ENCODE data around the gene MEI4. TPM values are rescaled to one million over a fixed set of nuclear protein-coding genes. Genes with fewer than 3 reads are reported as not detected.
"Not testable (repeated sequence)": the region's sequence is repeated elsewhere in the genome, so short reads cannot be mapped to it uniquely, and the experiment has no call there.

The MEI4 gene
- total RNA-seq, 6 experiments from 2014 or later, result not detected

DNA sequence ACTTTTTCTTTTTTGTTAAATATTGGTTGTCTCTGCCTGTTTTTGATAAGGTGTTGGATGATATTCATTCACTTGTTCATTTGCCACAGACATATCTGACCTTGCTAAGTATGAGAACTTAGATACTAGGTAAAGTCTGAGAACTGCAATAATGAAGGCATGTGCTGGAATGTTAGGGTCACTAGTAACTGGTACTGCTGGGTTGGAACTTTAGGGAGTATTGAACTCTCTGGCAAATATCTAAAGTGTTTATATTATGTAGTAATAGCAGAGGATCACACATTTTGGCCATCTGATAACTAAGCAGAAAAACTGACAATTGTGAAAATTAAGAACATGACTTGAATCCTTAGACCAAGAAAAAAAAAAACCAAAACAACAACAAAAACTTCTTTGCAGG is 162.7 kb downstream of the MEI4 start:
- Mint-ChIP-seq H3K27ac (no peak overlapping the region), H3K9me3 (peaks cover 20% of the 10 kb centered on the region), H3K4me3 (no peak overlapping the region), H3K36me3 (ENCODE audit: low read depth) (no peaks in the 10 kb centered on the region), H3K4me1 (ENCODE audit: low read depth) (no peaks in the 10 kb centered on the region), H3K27me3 (ENCODE audit: insufficient read depth) (no peaks in the 10 kb centered on the region)
- DNase-seq, result no peak
- TF ChIP-seq, protein P1, sequence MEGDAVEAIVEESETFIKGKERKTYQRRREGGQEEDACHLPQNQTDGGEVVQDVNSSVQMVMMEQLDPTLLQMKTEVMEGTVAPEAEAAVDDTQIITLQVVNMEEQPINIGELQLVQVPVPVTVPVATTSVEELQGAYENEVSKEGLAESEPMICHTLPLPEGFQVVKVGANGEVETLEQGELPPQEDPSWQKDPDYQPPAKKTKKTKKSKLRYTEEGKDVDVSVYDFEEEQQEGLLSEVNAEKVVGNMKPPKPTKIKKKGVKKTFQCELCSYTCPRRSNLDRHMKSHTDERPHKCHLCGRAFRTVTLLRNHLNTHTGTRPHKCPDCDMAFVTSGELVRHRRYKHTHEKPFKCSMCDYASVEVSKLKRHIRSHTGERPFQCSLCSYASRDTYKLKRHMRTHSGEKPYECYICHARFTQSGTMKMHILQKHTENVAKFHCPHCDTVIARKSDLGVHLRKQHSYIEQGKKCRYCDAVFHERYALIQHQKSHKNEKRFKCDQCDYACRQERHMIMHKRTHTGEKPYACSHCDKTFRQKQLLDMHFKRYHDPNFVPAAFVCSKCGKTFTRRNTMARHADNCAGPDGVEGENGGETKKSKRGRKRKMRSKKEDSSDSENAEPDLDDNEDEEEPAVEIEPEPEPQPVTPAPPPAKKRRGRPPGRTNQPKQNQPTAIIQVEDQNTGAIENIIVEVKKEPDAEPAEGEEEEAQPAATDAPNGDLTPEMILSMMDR (IDR thresholded peaks at IDR 0.05), result no peak

DNA sequence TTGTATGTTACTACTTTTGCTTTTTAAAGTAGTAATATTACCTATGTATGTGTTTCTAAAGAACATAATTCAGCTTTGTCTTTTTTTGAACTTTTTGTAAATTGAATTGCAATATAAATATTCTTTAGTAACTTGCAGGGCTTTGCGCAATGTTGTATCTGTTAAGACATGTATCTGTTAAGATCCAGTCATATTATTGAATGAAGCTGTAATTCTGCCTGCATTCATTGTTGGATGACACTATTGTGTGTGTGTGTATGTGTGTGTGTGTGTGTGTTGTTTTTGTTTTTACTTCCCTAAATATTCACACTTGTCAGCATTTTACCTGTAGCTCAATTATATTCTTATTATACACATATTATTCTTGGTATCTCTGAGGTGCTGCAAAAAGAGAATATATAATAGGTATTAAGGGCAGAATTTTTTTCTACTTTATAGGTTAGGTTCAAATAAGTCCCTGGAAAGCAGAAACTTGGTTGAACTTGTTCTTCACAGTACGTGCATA is 164.0 kb downstream of the MEI4 start:
- no peak overlapping the region for H3K27ac Mint-ChIP-seq
- H3K4me1 Mint-ChIP-seq (ENCODE audit: low read depth), result no peaks in the 10 kb centered on the region
- TF ChIP-seq, protein P1 (IDR thresholded peaks at IDR 0.05), result no peak
- no peaks in the 10 kb centered on the region for H3K36me3 Mint-ChIP-seq (ENCODE audit: low read depth)
- DNase-seq, result no peak
- no peak overlapping the region for H3K4me3 Mint-ChIP-seq
- H3K27me3 Mint-ChIP-seq (ENCODE audit: insufficient read depth), result no peaks in the 10 kb centered on the region
- peaks cover 23% of the 10 kb centered on the region for H3K9me3 Mint-ChIP-seq

DNA sequence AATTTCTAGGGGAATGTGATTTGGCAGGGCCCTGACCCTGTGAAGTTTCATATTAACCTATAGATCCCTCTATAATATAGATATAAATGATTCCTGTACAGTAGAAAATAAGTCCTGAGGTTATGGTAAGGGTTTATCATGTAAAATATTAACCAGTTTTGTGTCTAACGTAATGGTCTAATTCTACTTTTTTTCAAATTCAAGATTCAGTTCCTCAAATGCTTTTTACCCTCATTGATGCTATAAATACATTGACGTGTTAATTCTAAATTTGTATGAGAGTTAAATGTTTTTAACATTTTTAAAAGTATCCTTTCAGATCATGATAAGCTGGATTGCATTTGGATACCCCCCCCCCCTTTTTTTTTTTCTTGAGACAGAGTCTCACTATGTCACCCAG is 169.4 kb downstream of the MEI4 start:
- H3K4me3 Mint-ChIP-seq, result no peak overlapping the region
- TF ChIP-seq, protein P1 (IDR thresholded peaks at IDR 0.05), result no peak
- no peaks in the 10 kb centered on the region for H3K36me3 Mint-ChIP-seq (ENCODE audit: low read depth)
- H3K27ac Mint-ChIP-seq, result no peak overlapping the region
- no peaks in the 10 kb centered on the region for H3K4me1 Mint-ChIP-seq (ENCODE audit: low read depth)
- peaks cover 6% of the 10 kb centered on the region for H3K9me3 Mint-ChIP-seq
- no peaks in the 10 kb centered on the region for H3K27me3 Mint-ChIP-seq (ENCODE audit: insufficient read depth)
- DNase-seq, result no peak

DNA sequence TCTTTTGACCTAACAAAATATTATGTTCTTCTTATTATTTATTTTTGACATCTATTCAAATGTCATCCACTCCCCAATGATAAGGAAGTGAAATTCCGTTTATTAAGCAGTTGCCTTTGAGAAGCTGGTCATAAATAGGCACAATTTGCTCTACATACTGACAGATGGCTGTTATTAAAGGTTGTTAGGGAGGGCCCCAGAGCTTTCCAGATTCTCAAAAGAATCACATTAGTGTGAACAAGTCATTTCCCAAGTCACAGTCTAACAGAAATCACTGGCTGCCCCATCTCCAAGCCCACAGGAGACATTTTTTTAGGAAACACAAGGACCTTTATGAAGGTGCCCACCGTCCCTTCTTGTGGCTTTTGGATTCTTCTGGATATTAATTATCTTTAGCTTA is 172.4 kb downstream of the MEI4 start:
- TF ChIP-seq, protein P1 (IDR thresholded peaks at IDR 0.05), result no peak
- Mint-ChIP-seq H3K4me3 (no peak overlapping the region), H3K27ac (no peak overlapping the region), H3K4me1 (ENCODE audit: low read depth) (no peaks in the 10 kb centered on the region), H3K27me3 (ENCODE audit: insufficient read depth) (no peaks in the 10 kb centered on the region), H3K36me3 (ENCODE audit: low read depth) (no peaks in the 10 kb centered on the region), H3K9me3 (peaks cover 6% of the 10 kb centered on the region)
- no peak for DNase-seq

DNA sequence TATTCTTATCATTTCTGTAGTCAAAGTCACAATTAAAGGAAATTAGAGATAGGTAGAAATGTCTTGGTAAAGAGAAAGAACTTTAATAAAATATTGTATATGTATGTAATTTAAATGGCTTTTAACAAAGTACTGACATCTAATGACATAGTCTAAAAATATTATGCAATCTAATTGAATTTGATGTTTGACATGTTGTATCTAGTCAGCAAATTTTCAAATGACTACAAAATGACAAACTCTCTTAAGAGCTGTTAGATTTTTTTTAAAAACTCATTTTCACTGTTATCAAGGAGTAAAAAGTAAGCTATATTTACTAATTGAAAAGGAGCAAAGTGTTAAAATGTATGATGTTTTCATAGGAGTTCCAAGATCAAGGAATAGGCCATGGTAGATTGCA is 176.9 kb downstream of the MEI4 start:
- no peaks in the 10 kb centered on the region for H3K36me3 Mint-ChIP-seq (ENCODE audit: low read depth)
- no peak overlapping the region for H3K4me3 Mint-ChIP-seq
- H3K27ac Mint-ChIP-seq, result no peak overlapping the region
- TF ChIP-seq, protein P1 (IDR thresholded peaks at IDR 0.05), result no peak
- no peaks in the 10 kb centered on the region for H3K27me3 Mint-ChIP-seq (ENCODE audit: insufficient read depth)
- H3K4me1 Mint-ChIP-seq (ENCODE audit: low read depth), result no peaks in the 10 kb centered on the region
- DNase-seq, result no peak
- H3K9me3 Mint-ChIP-seq, result peaks cover 5% of the 10 kb centered on the region

DNA sequence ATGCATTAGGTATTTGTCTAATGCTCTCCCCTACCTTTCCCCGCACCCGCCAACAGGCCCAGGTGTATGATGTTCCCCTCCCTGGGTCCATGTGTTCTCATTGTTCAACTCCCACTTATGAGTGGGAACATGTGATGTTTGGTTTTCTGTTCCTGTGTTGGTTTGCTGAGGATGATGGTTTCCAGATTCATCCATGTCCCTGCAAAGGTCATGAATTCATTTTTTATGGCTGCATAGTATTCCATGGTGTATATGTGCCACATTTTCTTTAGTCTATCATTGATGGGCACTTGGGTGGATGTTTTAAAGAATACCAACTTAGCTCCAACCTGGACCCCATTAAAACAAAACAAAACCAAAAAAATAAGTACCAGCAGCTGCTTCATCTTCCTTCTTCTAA is 180.9 kb downstream of the MEI4 start:
- H3K27ac Mint-ChIP-seq; H3K36me3 Mint-ChIP-seq (ENCODE audit: low read depth); H3K4me1 Mint-ChIP-seq (ENCODE audit: low read depth); DNase-seq; H3K27me3 Mint-ChIP-seq (ENCODE audit: insufficient read depth); H3K4me3 Mint-ChIP-seq: not testable (repeated sequence)
- peaks cover 12% of the 10 kb centered on the region; the same call in 1 of the 2 replicates for H3K9me3 Mint-ChIP-seq
